SK-N-SH treated with all-trans-retinoic acid at 6 μM for 48 hours (cell line): ENCODE results near the gene ZC3H13.

ENCODE experiments used
- ATAC-seq: fragments of 200-7000 bp; cut with Tn5 transposase; 3 replicates; pipeline ENCODE4 v1.9.1; 2020; ENCODE audit warnings: mild to moderate bottlenecking, moderate library complexity
- ARNTL ChIP-seq: fragments of 450-650 bp; formaldehyde crosslinking; IDR thresholded peaks from 2 replicates; pipeline ENCODE4 v1.5.0; 2020; ENCODE audit warnings: low read depth, mild to moderate bottlenecking, moderate library complexity, borderline replicate concordance
- BACH2 ChIP-seq: fragments of 250-450 bp; sonication (Bioruptor Pico); IDR thresholded peaks from 2 replicates; pipeline ENCODE4 v1.9.0; 2021; ENCODE audit warnings: mild to moderate bottlenecking, borderline replicate concordance
- CSDC2 ChIP-seq: fragments of 250-450 bp; sonication (Bioruptor Pico); IDR thresholded peaks from 2 replicates; pipeline ENCODE4 v1.5.0; 2020; ENCODE audit warnings: mild to moderate bottlenecking, moderate library complexity
- ESRRG ChIP-seq: fragments of 250-450 bp; sonication (Bioruptor Pico); IDR thresholded peaks from 2 replicates; pipeline ENCODE4 v1.6.1; 2021; ENCODE audit warnings: mild to moderate bottlenecking
- GLIS3 ChIP-seq: fragments of 250-450 bp; sonication (Bioruptor Pico); IDR thresholded peaks from 2 replicates; pipeline ENCODE4 v1.5.0; 2020; ENCODE audit warnings: mild to moderate bottlenecking, moderate library complexity
- ISL1 ChIP-seq: fragments of 250-450 bp; sonication (Bioruptor Pico); IDR thresholded peaks from 2 replicates; pipeline ENCODE4 v2.1.2; 2022; ENCODE audit warnings: mild to moderate bottlenecking, moderate library complexity
- OSR1 ChIP-seq: fragments of 250-450 bp; sonication (Bioruptor Pico); IDR thresholded peaks from 2 replicates; pipeline ENCODE4 v1.8.0; 2022; ENCODE audit warnings: moderate library complexity, mild to moderate bottlenecking, inconsistent platforms
- PPARA ChIP-seq: fragments of 250-450 bp; sonication (Bioruptor Pico); IDR thresholded peaks from 2 replicates; pipeline ENCODE4 v1.5.0; 2020; ENCODE audit warnings: mild to moderate bottlenecking, borderline replicate concordance
- RARB ChIP-seq: fragments of 250-450 bp; sonication (Bioruptor Pico); IDR thresholded peaks from 2 replicates; pipeline ENCODE4 v1.8.0; 2021; ENCODE audit warnings: mild to moderate bottlenecking, moderate library complexity
- SNAI2 ChIP-seq: fragments of 250-450 bp; sonication (Bioruptor Pico); IDR thresholded peaks from 2 replicates; pipeline ENCODE4 v1.5.0; 2020; ENCODE audit warnings: mild to moderate bottlenecking, moderate library complexity
- TCF4 ChIP-seq: fragments of 250-450 bp; sonication (Bioruptor Pico); IDR thresholded peaks from 2 replicates; pipeline ENCODE4 v1.8.0; 2021; ENCODE audit warnings: mild to moderate bottlenecking, moderate library complexity, borderline replicate concordance
- TOX ChIP-seq: fragments of 250-450 bp; sonication (Bioruptor Pico); IDR thresholded peaks from 2 replicates; pipeline ENCODE4 v1.8.0; 2021; ENCODE audit warnings: mild to moderate bottlenecking, moderate library complexity, borderline replicate concordance
- ZC3H10 ChIP-seq: fragments of 250-450 bp; sonication (Bioruptor Pico); IDR thresholded peaks from 2 replicates; pipeline ENCODE4 v1.5.1; 2021; ENCODE audit warnings: mild to moderate bottlenecking, moderate library complexity
- ZFP3 ChIP-seq: fragments of 250-450 bp; sonication (Bioruptor Pico); IDR thresholded peaks from 2 replicates; pipeline ENCODE4 v1.5.0; 2020; ENCODE audit warnings: mild to moderate bottlenecking, moderate library complexity
- ZFP30 ChIP-seq: fragments of 450-650 bp; formaldehyde crosslinking; IDR thresholded peaks from 2 replicates; pipeline ENCODE4 v1.5.0; 2022; ENCODE audit warnings: mild to moderate bottlenecking, moderate library complexity
- ZNF565 ChIP-seq: fragments of 450-650 bp; formaldehyde crosslinking; conservative IDR thresholded peaks from 2 replicates; pipeline ENCODE4 v1.5.0; 2020; ENCODE audit warnings: low read depth, mild to moderate bottlenecking, moderate library complexity
- ZNF70 ChIP-seq: fragments of 450-650 bp; formaldehyde crosslinking; IDR thresholded peaks from 2 replicates; pipeline ENCODE4 v1.5.0; 2020; ENCODE audit warnings: mild to moderate bottlenecking, moderate library complexity
- ZNF8 ChIP-seq: fragments of 450-650 bp; formaldehyde crosslinking; IDR thresholded peaks from 2 replicates; pipeline ENCODE4 v1.5.0; 2020; ENCODE audit warnings: mild to moderate bottlenecking, moderate library complexity
- TF ChIP-seq, protein P1 (sequence below): fragments of 250-450 bp; sonication (Bioruptor Pico); IDR thresholded peaks from 2 replicates; pipeline ENCODE4 v1.8.0; 2021; ENCODE audit warnings: low read depth, mild to moderate bottlenecking, moderate library complexity, borderline replicate concordance
- TF ChIP-seq, protein P2 (sequence below): fragments of 250-450 bp; sonication (Bioruptor Pico); IDR thresholded peaks from 2 replicates; pipeline ENCODE4 v1.8.0; 2020; ENCODE audit warnings: mild to moderate bottlenecking, moderate library complexity, borderline replicate concordance
- TF ChIP-seq, protein P3 (sequence below): fragments of 250-450 bp; sonication (Bioruptor Pico); IDR thresholded peaks from 2 replicates; pipeline ENCODE4 v1.5.1; 2021; ENCODE audit warnings: mild to moderate bottlenecking, moderate library complexity
- TF ChIP-seq, protein P4 (sequence below): fragments of 250-450 bp; sonication (Bioruptor Pico); IDR thresholded peaks from 2 replicates; pipeline ENCODE4 v1.5.0; 2020; ENCODE audit warnings: mild to moderate bottlenecking, moderate library complexity
- TF ChIP-seq, protein P5 (sequence below): fragments of 250-450 bp; sonication (Bioruptor Pico); IDR thresholded peaks from 2 replicates; pipeline ENCODE4 v1.5.1; 2020; ENCODE audit warnings: low read depth, mild to moderate bottlenecking, moderate library complexity

The ZC3H13 gene

DNA sequence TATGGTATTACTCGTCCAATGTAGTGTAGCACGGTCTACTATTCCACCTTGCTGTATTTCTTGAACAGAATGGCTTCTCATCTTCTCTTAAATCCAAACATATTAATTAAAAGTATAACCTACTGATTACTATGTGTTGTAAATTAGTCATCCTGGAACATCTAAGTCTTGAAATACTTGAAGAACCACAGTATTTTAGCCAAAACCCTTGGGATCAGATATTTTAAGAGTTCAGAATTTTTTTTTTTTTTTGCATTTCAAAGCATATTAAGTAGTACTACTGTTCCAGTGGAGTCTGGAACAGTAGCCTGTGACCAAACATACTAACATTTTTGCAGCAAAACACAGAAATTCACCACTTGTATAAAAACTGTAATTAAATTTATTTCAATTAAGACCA is 30.1 kb downstream of the ZC3H13 start:
- ATAC-seq: no peak
- TF ChIP-seq ARNTL (CRISPR knock-in tag): no peak
- TF ChIP-seq CSDC2: no peak
- no peak for TF ChIP-seq ESRRG (CRISPR knock-in tag)
- TF ChIP-seq, protein P1, sequence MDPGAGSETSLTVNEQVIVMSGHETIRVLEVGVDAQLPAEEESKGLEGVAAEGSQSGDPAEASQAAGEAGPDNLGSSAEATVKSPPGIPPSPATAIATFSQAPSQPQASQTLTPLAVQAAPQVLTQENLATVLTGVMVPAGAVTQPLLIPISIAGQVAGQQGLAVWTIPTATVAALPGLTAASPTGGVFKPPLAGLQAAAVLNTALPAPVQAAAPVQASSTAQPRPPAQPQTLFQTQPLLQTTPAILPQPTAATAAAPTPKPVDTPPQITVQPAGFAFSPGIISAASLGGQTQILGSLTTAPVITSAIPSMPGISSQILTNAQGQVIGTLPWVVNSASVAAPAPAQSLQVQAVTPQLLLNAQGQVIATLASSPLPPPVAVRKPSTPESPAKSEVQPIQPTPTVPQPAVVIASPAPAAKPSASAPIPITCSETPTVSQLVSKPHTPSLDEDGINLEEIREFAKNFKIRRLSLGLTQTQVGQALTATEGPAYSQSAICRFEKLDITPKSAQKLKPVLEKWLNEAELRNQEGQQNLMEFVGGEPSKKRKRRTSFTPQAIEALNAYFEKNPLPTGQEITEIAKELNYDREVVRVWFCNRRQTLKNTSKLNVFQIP (CRISPR knock-in tag): no peak
- TF ChIP-seq, protein P2, sequence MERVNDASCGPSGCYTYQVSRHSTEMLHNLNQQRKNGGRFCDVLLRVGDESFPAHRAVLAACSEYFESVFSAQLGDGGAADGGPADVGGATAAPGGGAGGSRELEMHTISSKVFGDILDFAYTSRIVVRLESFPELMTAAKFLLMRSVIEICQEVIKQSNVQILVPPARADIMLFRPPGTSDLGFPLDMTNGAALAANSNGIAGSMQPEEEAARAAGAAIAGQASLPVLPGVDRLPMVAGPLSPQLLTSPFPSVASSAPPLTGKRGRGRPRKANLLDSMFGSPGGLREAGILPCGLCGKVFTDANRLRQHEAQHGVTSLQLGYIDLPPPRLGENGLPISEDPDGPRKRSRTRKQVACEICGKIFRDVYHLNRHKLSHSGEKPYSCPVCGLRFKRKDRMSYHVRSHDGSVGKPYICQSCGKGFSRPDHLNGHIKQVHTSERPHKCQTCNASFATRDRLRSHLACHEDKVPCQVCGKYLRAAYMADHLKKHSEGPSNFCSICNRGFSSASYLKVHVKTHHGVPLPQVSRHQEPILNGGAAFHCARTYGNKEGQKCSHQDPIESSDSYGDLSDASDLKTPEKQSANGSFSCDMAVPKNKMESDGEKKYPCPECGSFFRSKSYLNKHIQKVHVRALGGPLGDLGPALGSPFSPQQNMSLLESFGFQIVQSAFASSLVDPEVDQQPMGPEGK: no peak
- TF ChIP-seq BACH2: no peak
- TF ChIP-seq, protein P3, sequence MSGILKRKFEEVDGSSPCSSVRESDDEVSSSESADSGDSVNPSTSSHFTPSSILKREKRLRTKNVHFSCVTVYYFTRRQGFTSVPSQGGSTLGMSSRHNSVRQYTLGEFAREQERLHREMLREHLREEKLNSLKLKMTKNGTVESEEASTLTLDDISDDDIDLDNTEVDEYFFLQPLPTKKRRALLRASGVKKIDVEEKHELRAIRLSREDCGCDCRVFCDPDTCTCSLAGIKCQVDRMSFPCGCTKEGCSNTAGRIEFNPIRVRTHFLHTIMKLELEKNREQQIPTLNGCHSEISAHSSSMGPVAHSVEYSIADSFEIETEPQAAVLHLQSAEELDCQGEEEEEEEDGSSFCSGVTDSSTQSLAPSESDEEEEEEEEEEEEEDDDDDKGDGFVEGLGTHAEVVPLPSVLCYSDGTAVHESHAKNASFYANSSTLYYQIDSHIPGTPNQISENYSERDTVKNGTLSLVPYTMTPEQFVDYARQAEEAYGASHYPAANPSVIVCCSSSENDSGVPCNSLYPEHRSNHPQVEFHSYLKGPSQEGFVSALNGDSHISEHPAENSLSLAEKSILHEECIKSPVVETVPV: no peak

DNA sequence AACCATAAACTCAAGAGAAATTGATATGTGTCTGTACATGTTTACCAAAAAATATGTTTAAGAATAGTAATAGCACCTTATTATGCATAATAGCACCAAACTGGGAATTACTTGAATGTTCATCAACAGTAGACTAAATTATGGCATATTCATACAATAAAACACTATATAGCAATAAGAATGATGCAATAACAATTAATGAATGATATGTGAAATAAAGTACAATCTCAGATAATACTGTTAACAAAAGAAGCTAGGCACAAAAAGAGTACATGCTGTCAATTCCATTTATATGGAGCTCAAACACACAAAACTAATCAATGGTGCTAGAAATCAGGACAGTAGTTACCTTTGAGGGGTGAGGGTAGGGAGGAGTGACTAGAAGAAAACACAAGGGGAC is 36.3 kb downstream of the ZC3H13 start:
- TF ChIP-seq ZNF565 (CRISPR knock-in tag): no peak
- TF ChIP-seq ISL1 (CRISPR knock-in tag): no peak
- no peak for TF ChIP-seq TCF4
- TF ChIP-seq RARB (CRISPR knock-in tag): no peak
- TF ChIP-seq CSDC2: no peak
- TF ChIP-seq ZC3H10: no peak
- TF ChIP-seq PPARA: no peak
- TF ChIP-seq OSR1 (CRISPR knock-in tag): no peak
- TF ChIP-seq, protein P3: no peak
- TF ChIP-seq ZFP30 (CRISPR knock-in tag): no peak
- TF ChIP-seq, protein P4, sequence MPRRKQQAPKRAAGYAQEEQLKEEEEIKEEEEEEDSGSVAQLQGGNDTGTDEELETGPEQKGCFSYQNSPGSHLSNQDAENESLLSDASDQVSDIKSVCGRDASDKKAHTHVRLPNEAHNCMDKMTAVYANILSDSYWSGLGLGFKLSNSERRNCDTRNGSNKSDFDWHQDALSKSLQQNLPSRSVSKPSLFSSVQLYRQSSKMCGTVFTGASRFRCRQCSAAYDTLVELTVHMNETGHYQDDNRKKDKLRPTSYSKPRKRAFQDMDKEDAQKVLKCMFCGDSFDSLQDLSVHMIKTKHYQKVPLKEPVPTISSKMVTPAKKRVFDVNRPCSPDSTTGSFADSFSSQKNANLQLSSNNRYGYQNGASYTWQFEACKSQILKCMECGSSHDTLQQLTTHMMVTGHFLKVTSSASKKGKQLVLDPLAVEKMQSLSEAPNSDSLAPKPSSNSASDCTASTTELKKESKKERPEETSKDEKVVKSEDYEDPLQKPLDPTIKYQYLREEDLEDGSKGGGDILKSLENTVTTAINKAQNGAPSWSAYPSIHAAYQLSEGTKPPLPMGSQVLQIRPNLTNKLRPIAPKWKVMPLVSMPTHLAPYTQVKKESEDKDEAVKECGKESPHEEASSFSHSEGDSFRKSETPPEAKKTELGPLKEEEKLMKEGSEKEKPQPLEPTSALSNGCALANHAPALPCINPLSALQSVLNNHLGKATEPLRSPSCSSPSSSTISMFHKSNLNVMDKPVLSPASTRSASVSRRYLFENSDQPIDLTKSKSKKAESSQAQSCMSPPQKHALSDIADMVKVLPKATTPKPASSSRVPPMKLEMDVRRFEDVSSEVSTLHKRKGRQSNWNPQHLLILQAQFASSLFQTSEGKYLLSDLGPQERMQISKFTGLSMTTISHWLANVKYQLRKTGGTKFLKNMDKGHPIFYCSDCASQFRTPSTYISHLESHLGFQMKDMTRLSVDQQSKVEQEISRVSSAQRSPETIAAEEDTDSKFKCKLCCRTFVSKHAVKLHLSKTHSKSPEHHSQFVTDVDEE (CRISPR knock-in tag): no peak
- no peak for TF ChIP-seq ZFP3 (CRISPR knock-in tag)
- no peak for TF ChIP-seq ARNTL (CRISPR knock-in tag)
- TF ChIP-seq TOX (CRISPR knock-in tag): no peak
- TF ChIP-seq ZNF8: no peak
- TF ChIP-seq SNAI2 (CRISPR knock-in tag): no peak
- TF ChIP-seq, protein P2: no peak
- TF ChIP-seq, protein P5, sequence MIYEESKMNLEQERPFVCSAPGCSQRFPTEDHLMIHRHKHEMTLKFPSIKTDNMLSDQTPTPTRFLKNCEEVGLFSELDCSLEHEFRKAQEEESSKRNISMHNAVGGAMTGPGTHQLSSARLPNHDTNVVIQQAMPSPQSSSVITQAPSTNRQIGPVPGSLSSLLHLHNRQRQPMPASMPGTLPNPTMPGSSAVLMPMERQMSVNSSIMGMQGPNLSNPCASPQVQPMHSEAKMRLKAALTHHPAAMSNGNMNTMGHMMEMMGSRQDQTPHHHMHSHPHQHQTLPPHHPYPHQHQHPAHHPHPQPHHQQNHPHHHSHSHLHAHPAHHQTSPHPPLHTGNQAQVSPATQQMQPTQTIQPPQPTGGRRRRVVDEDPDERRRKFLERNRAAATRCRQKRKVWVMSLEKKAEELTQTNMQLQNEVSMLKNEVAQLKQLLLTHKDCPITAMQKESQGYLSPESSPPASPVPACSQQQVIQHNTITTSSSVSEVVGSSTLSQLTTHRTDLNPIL (CRISPR knock-in tag): no peak
- TF ChIP-seq GLIS3 (CRISPR knock-in tag): no peak
- TF ChIP-seq ZNF70 (CRISPR knock-in tag): no peak
- ATAC-seq: no peak
